Measurements from ENCODE around the gene OPCML.

The OPCML gene

GRCh38 chr11:133216813-133217212 lies 315.5 kb downstream of the OPCML start:
- Histone ChIP-seq H3K27me3 (ENCODE audit: control insufficient read depth, insufficient read depth, low read length, poor library complexity, severe bottlenecking) (no peaks in the 10 kb centered on the region), H3K9me3 (ENCODE audit: control insufficient read depth, low read length) (no peaks in the 10 kb centered on the region), H3K4me3 (ENCODE audit: insufficient read depth, low read depth, low read length) (no peak overlapping the region), H3K27ac (ENCODE audit: insufficient read depth, low read depth, low read length, poor library complexity, severe bottlenecking) (no peak overlapping the region), H3K4me1 (ENCODE audit: control insufficient read depth, insufficient read depth, low read length) (no peaks in the 10 kb centered on the region), H3K36me3 (ENCODE audit: control insufficient read depth, insufficient read depth, low read length) (no peaks in the 10 kb centered on the region)

DNA sequence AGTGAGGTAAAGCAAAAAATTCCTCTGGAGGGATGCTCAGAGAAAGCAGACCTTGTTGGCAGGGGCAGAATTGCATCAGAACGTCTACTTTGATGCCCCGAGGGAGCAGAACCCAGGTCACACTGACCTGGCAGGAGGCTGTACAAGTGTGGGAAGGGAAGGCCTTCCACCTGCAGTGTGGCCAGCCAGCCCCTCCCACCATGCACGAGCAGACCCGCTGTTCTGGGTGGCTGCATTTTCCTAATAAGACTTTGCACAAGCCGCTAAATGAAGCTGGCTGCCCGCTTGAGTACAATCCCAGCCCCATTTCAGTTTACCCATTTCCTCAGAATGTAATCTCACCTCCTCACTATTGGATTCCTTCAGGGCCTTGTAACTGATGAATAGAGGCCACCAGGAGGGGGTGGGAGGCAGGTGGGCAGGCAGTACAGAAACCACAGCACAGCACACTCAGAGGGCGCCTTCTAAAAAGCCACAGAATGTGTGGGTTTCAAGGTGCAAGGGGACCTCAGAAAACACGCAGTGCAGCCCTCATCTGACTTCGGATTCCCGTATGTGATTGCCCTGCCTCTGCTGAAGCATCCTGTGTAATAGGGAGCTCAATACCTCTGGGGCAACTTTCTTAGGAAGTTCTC lies 316.6 kb downstream of the OPCML start:
- H3K4me3 ChIP-seq (ENCODE audit: insufficient read depth, low read depth, low read length), result no peak overlapping the region
- H3K27me3 ChIP-seq (ENCODE audit: control insufficient read depth, insufficient read depth, low read length, poor library complexity, severe bottlenecking), result no peaks in the 10 kb centered on the region
- H3K36me3 ChIP-seq (ENCODE audit: control insufficient read depth, insufficient read depth, low read length), result no peaks in the 10 kb centered on the region
- H3K4me1 ChIP-seq (ENCODE audit: control insufficient read depth, insufficient read depth, low read length), result no peaks in the 10 kb centered on the region
- WGBS, 2 experiments, result 77 to 78% methylated on average over 10 of the region's 10 CpGs
- no peak overlapping the region for H3K27ac ChIP-seq (ENCODE audit: insufficient read depth, low read depth, low read length, poor library complexity, severe bottlenecking)
- H3K9me3 ChIP-seq (ENCODE audit: control insufficient read depth, low read length), result no peaks in the 10 kb centered on the region

DNA sequence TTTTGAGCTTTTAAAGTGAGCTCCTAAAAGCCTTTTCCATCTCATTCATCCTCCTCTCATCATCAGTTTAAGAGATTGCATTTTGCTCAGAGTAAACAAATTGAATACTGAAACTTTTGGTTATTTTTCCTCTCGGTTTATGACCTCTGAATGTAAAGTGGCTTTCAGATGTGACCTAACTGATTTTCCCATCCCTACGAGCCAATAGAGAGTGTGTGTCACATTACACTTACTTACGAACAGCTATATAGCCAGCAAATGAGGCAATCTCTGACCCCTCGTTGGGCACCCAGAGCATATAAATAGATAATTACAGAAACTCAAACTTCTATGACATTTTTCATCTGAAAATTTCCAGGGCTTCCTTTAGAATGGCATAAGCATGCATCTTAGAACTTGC lies 317.7 kb downstream of the OPCML start:
- no peaks in the 10 kb centered on the region for H3K4me1 ChIP-seq (ENCODE audit: control insufficient read depth, insufficient read depth, low read length)
- no peaks in the 10 kb centered on the region for H3K9me3 ChIP-seq (ENCODE audit: control insufficient read depth, low read length)
- 88 to 92% methylated on average over 4 of the region's 4 CpGs for WGBS, 2 experiments
- no peaks in the 10 kb centered on the region for H3K27me3 ChIP-seq (ENCODE audit: control insufficient read depth, insufficient read depth, low read length, poor library complexity, severe bottlenecking)
- no peak overlapping the region for H3K27ac ChIP-seq (ENCODE audit: insufficient read depth, low read depth, low read length, poor library complexity, severe bottlenecking)
- no peak overlapping the region for H3K4me3 ChIP-seq (ENCODE audit: insufficient read depth, low read depth, low read length)
- no peaks in the 10 kb centered on the region for H3K36me3 ChIP-seq (ENCODE audit: control insufficient read depth, insufficient read depth, low read length)

DNA sequence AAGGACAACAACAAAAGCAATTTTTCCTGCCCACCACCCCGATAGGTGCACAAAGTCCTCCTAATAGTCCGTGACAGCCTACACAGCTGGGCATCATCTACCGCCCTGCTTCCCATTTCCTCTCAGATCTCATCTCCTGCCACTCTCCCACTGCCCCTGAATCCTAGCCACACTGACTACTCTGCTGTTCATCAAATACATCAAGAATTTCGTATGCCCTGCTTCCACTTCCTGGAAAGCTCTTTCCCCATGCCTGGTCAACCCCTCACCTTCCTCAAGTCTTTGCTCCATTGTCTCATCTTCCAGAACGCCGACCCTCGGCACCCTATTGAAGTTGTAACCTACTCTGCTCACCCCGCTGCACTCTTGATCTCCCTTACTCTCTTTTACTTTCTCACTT lies 320.1 kb downstream of the OPCML start:
- no peak overlapping the region for H3K27ac ChIP-seq (ENCODE audit: insufficient read depth, low read depth, low read length, poor library complexity, severe bottlenecking)
- H3K27me3 ChIP-seq (ENCODE audit: control insufficient read depth, insufficient read depth, low read length, poor library complexity, severe bottlenecking), result no peaks in the 10 kb centered on the region
- H3K9me3 ChIP-seq (ENCODE audit: control insufficient read depth, low read length), result no peaks in the 10 kb centered on the region
- no peak overlapping the region for H3K4me3 ChIP-seq (ENCODE audit: insufficient read depth, low read depth, low read length)
- H3K4me1 ChIP-seq (ENCODE audit: control insufficient read depth, insufficient read depth, low read length), result no peaks in the 10 kb centered on the region
- no peaks in the 10 kb centered on the region for H3K36me3 ChIP-seq (ENCODE audit: control insufficient read depth, insufficient read depth, low read length)
- WGBS, 2 experiments, result 90 to 94% methylated on average over 8 of the region's 8 CpGs

DNA sequence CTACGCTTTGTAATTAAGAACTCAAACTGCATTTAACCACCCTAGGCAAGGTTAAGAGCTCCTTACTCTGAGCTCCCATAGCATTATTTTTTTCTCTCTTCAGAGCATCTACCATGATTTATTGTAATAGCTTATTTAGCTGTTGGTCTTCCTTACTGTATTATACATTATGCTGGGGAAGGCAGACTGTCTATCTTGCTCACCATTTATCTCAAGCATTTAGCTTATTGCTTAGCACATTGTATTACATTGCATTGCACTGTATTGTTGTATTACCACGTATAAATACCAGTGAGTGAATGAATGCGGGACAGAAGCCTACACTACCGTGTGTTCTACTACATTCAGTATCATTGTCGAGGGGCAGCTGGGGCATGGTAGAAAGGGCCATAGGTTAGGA lies 324.3 kb downstream of the OPCML start:
- Histone ChIP-seq H3K27ac (ENCODE audit: insufficient read depth, low read depth, low read length, poor library complexity, severe bottlenecking) (no peak overlapping the region), H3K9me3 (ENCODE audit: control insufficient read depth, low read length) (no peaks in the 10 kb centered on the region), H3K4me1 (ENCODE audit: control insufficient read depth, insufficient read depth, low read length) (no peaks in the 10 kb centered on the region), H3K27me3 (ENCODE audit: control insufficient read depth, insufficient read depth, low read length, poor library complexity, severe bottlenecking) (no peaks in the 10 kb centered on the region), H3K36me3 (ENCODE audit: control insufficient read depth, insufficient read depth, low read length) (no peaks in the 10 kb centered on the region), H3K4me3 (ENCODE audit: insufficient read depth, low read depth, low read length) (no peak overlapping the region)
- WGBS, 2 experiments, result 97 to 98% methylated on average over 5 of the region's 5 CpGs

DNA sequence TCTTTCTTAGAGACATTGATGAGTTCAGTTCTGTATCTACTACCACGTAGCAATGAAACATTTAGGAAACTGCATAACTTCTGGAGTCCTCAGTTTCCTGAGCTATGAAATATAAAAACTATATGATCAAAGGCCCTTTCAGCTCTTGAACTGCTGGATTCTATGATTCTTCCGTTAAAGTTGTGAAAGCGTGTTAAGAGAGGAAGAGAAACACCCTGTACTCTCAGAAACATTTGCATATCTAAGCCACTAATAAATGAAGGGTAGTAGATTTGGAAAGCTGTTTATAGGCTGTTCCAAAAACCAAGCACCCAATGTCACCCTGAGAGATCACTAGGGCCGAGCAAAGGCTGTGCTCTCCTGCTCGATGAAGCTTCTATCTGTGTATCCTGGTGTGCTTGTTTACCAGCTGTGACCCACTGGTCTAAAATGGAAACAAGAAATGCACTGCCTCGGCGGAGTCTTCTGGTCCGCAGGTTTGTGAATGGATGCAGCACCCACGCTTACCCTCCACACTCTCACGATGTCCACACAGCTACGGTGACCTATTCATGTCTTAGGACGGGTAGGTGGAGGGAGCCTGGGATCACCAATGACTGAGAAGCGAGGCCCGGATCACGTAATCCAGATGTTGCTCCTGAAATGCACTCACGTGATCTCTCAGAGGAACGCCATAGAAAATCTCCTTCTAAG lies 325.8 kb downstream of the OPCML start:
- WGBS, 2 experiments, result 89% methylated on average over 15 to 16 of the region's 17 CpGs
- no peaks in the 10 kb centered on the region for H3K36me3 ChIP-seq (ENCODE audit: control insufficient read depth, insufficient read depth, low read length)
- no peaks in the 10 kb centered on the region for H3K27me3 ChIP-seq (ENCODE audit: control insufficient read depth, insufficient read depth, low read length, poor library complexity, severe bottlenecking)
- H3K4me1 ChIP-seq (ENCODE audit: control insufficient read depth, insufficient read depth, low read length), result no peaks in the 10 kb centered on the region
- H3K9me3 ChIP-seq (ENCODE audit: control insufficient read depth, low read length), result no peaks in the 10 kb centered on the region
- no peak overlapping the region for H3K4me3 ChIP-seq (ENCODE audit: insufficient read depth, low read depth, low read length)
- no peak overlapping the region for H3K27ac ChIP-seq (ENCODE audit: insufficient read depth, low read depth, low read length, poor library complexity, severe bottlenecking)

- 88 to 94% methylated on average over 3 of the region's 3 CpGs for WGBS, 2 experiments
- Histone ChIP-seq H3K27ac (ENCODE audit: insufficient read depth, low read depth, low read length, poor library complexity, severe bottlenecking) (no peak overlapping the region), H3K27me3 (ENCODE audit: control insufficient read depth, insufficient read depth, low read length, poor library complexity, severe bottlenecking) (no peaks in the 10 kb centered on the region), H3K9me3 (ENCODE audit: control insufficient read depth, low read length) (no peaks in the 10 kb centered on the region), H3K4me3 (ENCODE audit: insufficient read depth, low read depth, low read length) (no peak overlapping the region), H3K36me3 (ENCODE audit: control insufficient read depth, insufficient read depth, low read length) (no peaks in the 10 kb centered on the region), H3K4me1 (ENCODE audit: control insufficient read depth, insufficient read depth, low read length) (no peaks in the 10 kb centered on the region)
These were observed 328.1 kb downstream of the OPCML start for GRCh38 chr11:133204158-133204557.

- 95 to 96% methylated on average over 8 of the region's 8 CpGs for WGBS, 2 experiments
- Histone ChIP-seq H3K27ac (ENCODE audit: insufficient read depth, low read depth, low read length, poor library complexity, severe bottlenecking) (no peak overlapping the region), H3K4me1 (ENCODE audit: control insufficient read depth, insufficient read depth, low read length) (no peaks in the 10 kb centered on the region), H3K9me3 (ENCODE audit: control insufficient read depth, low read length) (no peaks in the 10 kb centered on the region), H3K36me3 (ENCODE audit: control insufficient read depth, insufficient read depth, low read length) (no peaks in the 10 kb centered on the region), H3K27me3 (ENCODE audit: control insufficient read depth, insufficient read depth, low read length, poor library complexity, severe bottlenecking) (no peaks in the 10 kb centered on the region), H3K4me3 (ENCODE audit: insufficient read depth, low read depth, low read length) (no peak overlapping the region)
These were observed 329.5 kb downstream of the OPCML start for GRCh38 chr11:133202816-133203215.

DNA sequence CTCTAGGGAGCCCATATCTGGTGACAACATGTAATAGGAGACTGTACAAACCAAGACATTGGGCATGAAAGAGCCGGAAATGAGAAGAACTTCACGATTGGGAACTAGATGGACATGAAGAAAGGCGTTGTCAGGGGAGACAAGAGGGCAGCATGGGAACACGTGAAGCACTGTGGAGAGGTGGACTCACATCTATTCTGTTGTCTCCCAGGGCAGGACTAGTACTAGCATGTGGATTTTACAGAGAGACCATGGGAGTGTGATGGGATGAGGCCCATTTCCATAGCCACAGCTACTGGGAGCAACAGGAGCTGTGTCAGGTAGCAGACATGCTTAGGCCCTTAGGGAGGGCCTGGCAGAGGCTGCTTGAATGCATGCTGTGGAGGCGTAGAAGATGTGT lies 333.9 kb downstream of the OPCML start:
- no peaks in the 10 kb centered on the region for H3K36me3 ChIP-seq (ENCODE audit: control insufficient read depth, insufficient read depth, low read length)
- H3K4me1 ChIP-seq (ENCODE audit: control insufficient read depth, insufficient read depth, low read length), result no peaks in the 10 kb centered on the region
- WGBS, 2 experiments, result 95 to 98% methylated on average over 5 of the region's 5 CpGs
- no peak overlapping the region for H3K27ac ChIP-seq (ENCODE audit: insufficient read depth, low read depth, low read length, poor library complexity, severe bottlenecking)
- no peaks in the 10 kb centered on the region for H3K9me3 ChIP-seq (ENCODE audit: control insufficient read depth, low read length)
- no peak overlapping the region for H3K4me3 ChIP-seq (ENCODE audit: insufficient read depth, low read depth, low read length)
- no peaks in the 10 kb centered on the region for H3K27me3 ChIP-seq (ENCODE audit: control insufficient read depth, insufficient read depth, low read length, poor library complexity, severe bottlenecking)

DNA sequence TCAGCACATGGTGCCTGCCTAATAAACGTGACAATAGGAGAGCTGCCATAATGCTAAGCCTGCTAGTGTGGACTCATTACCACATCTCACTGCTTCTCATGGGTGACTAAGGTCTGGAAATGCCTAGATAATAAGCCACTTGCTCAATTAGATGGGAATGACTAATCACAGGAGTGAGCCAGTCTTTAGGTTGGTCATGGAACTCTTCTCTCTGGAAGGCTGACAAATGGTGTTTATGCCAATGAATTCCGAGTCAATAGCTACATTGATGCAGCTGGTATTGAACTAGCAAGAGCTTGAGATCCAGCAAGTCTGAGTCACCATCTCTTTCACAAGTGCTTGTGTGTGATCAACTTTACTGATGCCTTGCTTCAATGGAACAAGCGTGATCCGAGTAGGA lies 334.9 kb downstream of the OPCML start:
- no peak overlapping the region for H3K27ac ChIP-seq (ENCODE audit: insufficient read depth, low read depth, low read length, poor library complexity, severe bottlenecking)
- H3K4me1 ChIP-seq (ENCODE audit: control insufficient read depth, insufficient read depth, low read length), result no peaks in the 10 kb centered on the region
- H3K4me3 ChIP-seq (ENCODE audit: insufficient read depth, low read depth, low read length), result no peak overlapping the region
- no peaks in the 10 kb centered on the region for H3K9me3 ChIP-seq (ENCODE audit: control insufficient read depth, low read length)
- WGBS, 2 experiments, result 90 to 94% methylated on average over 4 of the region's 4 CpGs
- H3K36me3 ChIP-seq (ENCODE audit: control insufficient read depth, insufficient read depth, low read length), result no peaks in the 10 kb centered on the region
- H3K27me3 ChIP-seq (ENCODE audit: control insufficient read depth, insufficient read depth, low read length, poor library complexity, severe bottlenecking), result no peaks in the 10 kb centered on the region
